Lower lobe of right lung (tissue), 2 donors: ENCODE results near the gene OXT. TPM values are rescaled to one million over a fixed set of nuclear protein-coding genes. Genes with fewer than 3 reads are reported as not detected.
A peak's percentile ranks its signal among the peaks of the same experiment; 100 is the strongest.

Experiments
- ATAC-seq, 2 donors: fragments of 200-7000 bp; cut with Tn5 transposase; one replicate each; pipeline ENCODE4 v1.9.1; 2020 to 2022; ENCODE audit warnings: mild to moderate bottlenecking in 2 of 2, moderate library complexity in 2 of 2
- DNase-seq: peaks from one replicate; pipeline ENCODE4 v3.0.0-alpha.2; 2020
- H3K27ac ChIP-seq: fragments of 200-600 bp; one replicate; pipeline ENCODE4 v1.8.0; 2022
- H3K27me3 ChIP-seq: fragments of 200-600 bp; one replicate; pipeline ENCODE4 v1.8.0; 2022; ENCODE audit warnings: low read depth
- H3K36me3 ChIP-seq: fragments of 200-600 bp; one replicate; pipeline ENCODE4 v1.8.0; 2022; ENCODE audit warnings: mild to moderate bottlenecking
- H3K4me1 ChIP-seq: fragments of 200-600 bp; one replicate; pipeline ENCODE4 v1.8.0; 2022
- H3K4me3 ChIP-seq: fragments of 200-600 bp; one replicate; pipeline ENCODE4 v1.8.0; 2022; ENCODE audit warnings: mild to moderate bottlenecking
- H3K9me3 ChIP-seq: fragments of 200-600 bp; one replicate; pipeline ENCODE4 v1.8.0; 2022
- intact Hi-C: fragments of 100-400 bp; cut with DNase I; formaldehyde crosslinking; loops from one replicate; pipeline ENCODE4 v1.11.0; 2022
- total RNA-seq: library from RNA; stranded (reverse); fragmentation: NEBNext Ultra II Directional; extraction: Animal tissue kit (Norgen Biotek cat#: 25700); gene quantifications from one replicate; pipeline ENCODE4 v1.2.1, GENCODE V29; 2021
- TF ChIP-seq, protein P1 (sequence below): fragments of 200-600 bp; IDR thresholded peaks from one replicate; pipeline ENCODE4 v1.8.0; 2022; ENCODE audit warnings: antibody characterized with exemption, mild to moderate bottlenecking
- donor health status: DM: no; HTN: yes; CAD: no; lungs with severe emphysema.

OXT gene
- total RNA-seq, 1 donor from 2014 or later, result not detected

DNA sequence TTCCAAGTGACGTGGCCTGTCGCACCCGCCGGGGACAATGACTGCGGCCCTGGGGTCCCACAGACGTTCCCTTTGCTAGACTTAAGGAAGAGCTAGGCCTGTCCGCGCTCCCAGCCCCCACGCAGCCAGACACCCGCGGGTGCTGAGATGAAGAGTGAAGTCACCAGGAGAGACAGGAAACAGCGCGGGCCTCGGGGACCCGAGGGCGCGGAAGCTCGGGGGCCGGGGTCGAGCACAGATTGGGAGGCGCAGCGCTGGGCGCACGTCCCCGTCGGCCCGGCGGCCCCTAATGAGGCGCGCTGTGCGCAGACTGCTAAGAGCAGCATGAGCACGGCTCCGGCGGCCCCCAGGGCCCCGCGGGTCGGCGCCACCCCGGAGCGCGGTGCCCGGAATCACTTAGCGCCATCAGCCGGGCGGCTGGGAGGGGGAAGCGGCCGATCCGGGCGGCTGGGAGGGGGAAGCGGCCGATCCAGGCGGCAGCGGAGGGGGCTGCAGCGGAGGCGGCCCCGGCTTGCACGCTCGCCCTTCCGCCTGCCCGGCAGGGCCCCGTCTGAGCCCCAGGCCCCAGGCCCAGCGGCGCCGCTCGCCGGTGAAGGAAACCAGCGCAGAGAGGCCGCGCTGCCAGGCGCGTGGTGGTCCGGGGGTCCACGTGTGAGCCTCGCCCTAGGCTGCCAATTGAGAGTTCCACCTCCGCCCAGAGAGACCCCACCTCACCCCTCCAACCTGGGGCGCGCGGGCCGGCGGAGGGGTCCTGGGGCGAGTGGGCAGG lies 21.4 kb downstream of the OXT start:
- Histone ChIP-seq H3K27ac (no peak overlapping the region), H3K4me1 (no peaks in the 10 kb centered on the region), H3K9me3 (no peaks in the 10 kb centered on the region), H3K36me3 (no peaks in the 10 kb centered on the region), H3K4me3 (peak overlapping the region; percentile 30), H3K27me3 (peaks cover 46% of the 10 kb centered on the region)
- DNase-seq (no peak), ATAC-seq (peak; percentile 33 to 52)
- intact Hi-C loops, result no loop called here
- TF ChIP-seq, protein P1, sequence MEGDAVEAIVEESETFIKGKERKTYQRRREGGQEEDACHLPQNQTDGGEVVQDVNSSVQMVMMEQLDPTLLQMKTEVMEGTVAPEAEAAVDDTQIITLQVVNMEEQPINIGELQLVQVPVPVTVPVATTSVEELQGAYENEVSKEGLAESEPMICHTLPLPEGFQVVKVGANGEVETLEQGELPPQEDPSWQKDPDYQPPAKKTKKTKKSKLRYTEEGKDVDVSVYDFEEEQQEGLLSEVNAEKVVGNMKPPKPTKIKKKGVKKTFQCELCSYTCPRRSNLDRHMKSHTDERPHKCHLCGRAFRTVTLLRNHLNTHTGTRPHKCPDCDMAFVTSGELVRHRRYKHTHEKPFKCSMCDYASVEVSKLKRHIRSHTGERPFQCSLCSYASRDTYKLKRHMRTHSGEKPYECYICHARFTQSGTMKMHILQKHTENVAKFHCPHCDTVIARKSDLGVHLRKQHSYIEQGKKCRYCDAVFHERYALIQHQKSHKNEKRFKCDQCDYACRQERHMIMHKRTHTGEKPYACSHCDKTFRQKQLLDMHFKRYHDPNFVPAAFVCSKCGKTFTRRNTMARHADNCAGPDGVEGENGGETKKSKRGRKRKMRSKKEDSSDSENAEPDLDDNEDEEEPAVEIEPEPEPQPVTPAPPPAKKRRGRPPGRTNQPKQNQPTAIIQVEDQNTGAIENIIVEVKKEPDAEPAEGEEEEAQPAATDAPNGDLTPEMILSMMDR, result no peak

DNA sequence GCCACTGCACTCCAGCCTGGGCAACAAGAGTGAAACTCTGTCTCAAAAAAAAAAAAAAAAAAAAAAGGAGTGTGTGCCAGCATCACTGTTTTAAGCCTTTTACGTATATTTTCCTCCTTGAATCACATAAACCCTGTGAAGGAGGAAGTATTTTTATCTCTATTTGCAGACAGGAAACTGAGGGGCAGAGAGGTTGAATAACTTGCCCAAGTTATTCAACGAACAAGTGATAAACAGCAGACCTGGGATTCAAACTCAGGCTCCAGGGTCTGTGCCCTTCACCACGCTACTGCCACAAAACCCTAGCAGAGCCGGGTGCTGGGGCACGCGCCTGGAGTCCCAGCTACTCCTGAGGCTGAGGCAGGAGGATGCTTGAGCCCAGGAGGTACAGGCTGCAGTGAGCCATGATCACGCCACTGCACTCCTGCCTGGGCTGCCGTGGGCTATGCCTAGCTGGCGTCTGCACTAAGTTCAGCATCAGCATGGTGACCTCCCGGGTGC lies 22.5 kb downstream of the OXT start:
- no peak for ATAC-seq
- H3K27me3 ChIP-seq, result peaks cover 46% of the 10 kb centered on the region
- H3K4me3 ChIP-seq, result no peak overlapping the region

DNA sequence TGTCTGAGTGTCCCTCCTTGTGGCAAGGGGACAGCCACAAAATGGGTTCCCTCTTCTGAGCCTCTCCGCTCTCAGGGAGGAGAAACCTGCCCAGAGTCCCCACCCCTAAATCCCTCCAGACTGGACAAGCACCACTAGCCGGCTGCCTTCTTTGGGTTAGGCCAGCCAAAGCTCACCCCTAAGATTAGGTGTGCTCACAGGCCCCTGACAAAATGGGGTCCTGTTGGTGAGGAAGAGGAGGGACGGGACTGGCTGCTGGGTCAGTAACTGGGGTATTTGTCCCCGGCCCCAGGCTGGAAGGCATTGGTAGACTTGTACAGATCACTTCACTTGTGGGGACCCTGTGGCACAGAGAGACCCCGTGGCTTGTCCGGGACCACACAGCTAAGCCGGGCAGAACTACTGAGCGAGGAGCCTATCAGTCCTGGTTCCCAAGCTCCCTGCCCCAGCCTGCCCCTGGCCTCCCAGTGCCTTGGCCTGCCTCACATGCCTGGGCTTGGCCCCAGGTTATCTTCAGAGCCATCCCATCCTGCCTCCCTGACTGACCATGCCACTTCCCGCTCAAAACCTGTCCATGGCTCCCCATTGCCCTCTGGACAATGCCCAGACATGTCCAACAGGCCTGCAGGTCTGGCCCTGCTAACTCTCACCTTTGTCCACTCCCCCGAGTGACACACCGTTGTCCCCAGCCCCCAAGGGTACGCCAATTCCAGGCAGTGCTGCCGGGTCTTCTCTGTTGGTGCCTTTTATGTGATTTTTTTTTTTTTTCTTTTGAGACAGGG lies 23.6 kb downstream of the OXT start:
- DNase-seq (no peak), ATAC-seq (peak in 1 of 2 donors; percentile 17)
- Histone ChIP-seq H3K36me3 (no peaks in the 10 kb centered on the region), H3K27me3 (peaks cover 46% of the 10 kb centered on the region), H3K27ac (no peak overlapping the region), H3K4me1 (no peaks in the 10 kb centered on the region), H3K9me3 (no peaks in the 10 kb centered on the region), H3K4me3 (no peak overlapping the region)
- TF ChIP-seq, protein P1, result no peak
- intact Hi-C loops, result no loop called here

More for the DNA sequence above, 22.5 kb downstream of the OXT start:
- TF ChIP-seq, protein P1, result no peak
- Histone ChIP-seq H3K4me1 (no peaks in the 10 kb centered on the region), H3K9me3 (no peaks in the 10 kb centered on the region), H3K36me3 (no peaks in the 10 kb centered on the region), H3K27ac (no peak overlapping the region)
- DNase-seq, result no peak
- intact Hi-C loops, result no loop called here

DNA sequence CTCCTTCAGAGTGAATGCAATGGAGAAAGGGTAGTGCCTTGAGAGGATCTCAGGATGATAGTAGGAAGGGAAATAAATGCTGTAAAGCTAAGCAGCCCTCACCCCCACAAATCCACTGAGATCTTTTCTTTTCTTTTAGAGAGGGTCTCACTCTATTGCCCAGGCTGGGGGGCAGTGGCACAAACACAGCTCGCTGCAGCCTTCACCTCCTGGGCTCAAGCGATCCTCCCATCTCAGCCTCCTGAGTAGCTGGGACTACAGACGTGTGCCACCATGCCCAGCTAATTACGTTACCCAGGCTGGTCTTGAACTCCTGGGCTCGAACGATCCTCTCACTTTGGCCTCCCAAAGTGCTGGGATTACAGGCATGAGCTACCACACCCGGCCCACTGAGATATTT lies 29.1 kb downstream of the OXT start:
- H3K9me3 ChIP-seq, result no peaks in the 10 kb centered on the region
- H3K4me3 ChIP-seq, result no peak overlapping the region
- no peaks in the 10 kb centered on the region for H3K36me3 ChIP-seq
- H3K27ac ChIP-seq, result no peak overlapping the region
- DNase-seq (no peak), ATAC-seq (no peak)
- TF ChIP-seq, protein P1, result no peak
- no peaks in the 10 kb centered on the region for H3K27me3 ChIP-seq
- H3K4me1 ChIP-seq, result no peaks in the 10 kb centered on the region
- intact Hi-C loops, result no loop called here

DNA sequence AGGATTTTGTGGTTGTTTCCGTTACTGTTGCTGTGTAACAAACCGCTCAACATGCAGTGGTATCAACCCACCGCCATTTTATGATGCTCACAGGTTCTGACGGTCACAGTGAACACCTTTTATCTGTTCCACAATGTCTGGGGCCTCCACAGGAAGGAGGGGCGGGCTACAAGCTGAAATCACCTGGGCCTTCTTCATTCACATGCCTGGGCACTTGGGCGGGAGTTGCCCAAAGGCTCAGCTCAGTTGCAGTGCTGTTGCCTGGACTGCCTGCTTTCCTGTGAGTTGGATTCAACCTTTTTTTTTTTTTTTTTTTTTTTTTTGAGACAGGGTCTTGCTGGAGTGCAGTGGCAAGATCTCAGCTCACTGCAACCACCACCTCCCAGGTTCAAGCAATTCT lies 29.8 kb downstream of the OXT start:
- TF ChIP-seq, protein P1, result no peak
- H3K9me3 ChIP-seq, result no peaks in the 10 kb centered on the region
- H3K27me3 ChIP-seq, result no peaks in the 10 kb centered on the region
- DNase-seq, result no peak
- H3K27ac ChIP-seq, result no peak overlapping the region
- ATAC-seq, result no peak
- no peaks in the 10 kb centered on the region for H3K36me3 ChIP-seq
- intact Hi-C loops, result no loop called here
- no peaks in the 10 kb centered on the region for H3K4me1 ChIP-seq
- no peak overlapping the region for H3K4me3 ChIP-seq
